Liver (tissue), 9 donors: ENCODE data around the gene SGF29. TPM values are rescaled to one million over a fixed set of nuclear protein-coding genes. Genes with fewer than 3 reads are reported as not detected.

ENCODE experiments used
- DNase-seq: peaks from one replicate; pipeline ENCODE4 v3.0.0-alpha.2; 2017; ENCODE audit warnings: low spot score
- H3K27ac ChIP-seq, 2 donors: one replicate each; pipeline ENCODE4 v1.7.0; 2013; ENCODE audit warnings: inconsistent platforms in 2 of 2, low read length in 2 of 2, control low read depth in 1 of 2, low read depth in 1 of 2, mild to moderate bottlenecking in 1 of 2
- H3K27me3 ChIP-seq, 4 donors: one replicate each; pipeline versions ENCODE4 v1.6.1 to v1.7.0; 2013; ENCODE audit warnings: low read length in 3 of 4, inconsistent platforms in 1 of 4, mild to moderate bottlenecking in 1 of 4, moderate library complexity in 1 of 4; ENCODE audit not compliant: control insufficient read depth in 4 of 4, insufficient read depth in 4 of 4
- H3K36me3 ChIP-seq, 4 donors: one replicate each; pipeline versions ENCODE4 v1.6.1 to v1.7.0; 2013; ENCODE audit warnings: low read length in 3 of 4, mild to moderate bottlenecking in 3 of 4, low read depth in 1 of 4, moderate library complexity in 1 of 4; ENCODE audit not compliant: control insufficient read depth in 4 of 4, insufficient read depth in 3 of 4
- H3K4me1 ChIP-seq, 4 donors: one replicate each; pipeline versions ENCODE4 v1.6.1 to v1.7.0; 2013; ENCODE audit warnings: low read length in 3 of 4, mild to moderate bottlenecking in 3 of 4, moderate library complexity in 1 of 4; ENCODE audit not compliant: control insufficient read depth in 4 of 4, insufficient read depth in 4 of 4
- H3K4me3 ChIP-seq, 3 donors: one replicate each; pipeline versions ENCODE4 v1.6.1 to v1.7.0; 2013; ENCODE audit warnings: low read length in 3 of 3, control low read depth in 1 of 3, low read depth in 1 of 3, mild to moderate bottlenecking in 1 of 3
- H3K9ac ChIP-seq, 2 donors: one replicate each; pipeline ENCODE4 v1.7.0; 2013; ENCODE audit warnings: low read length in 2 of 2, mild to moderate bottlenecking in 2 of 2, moderate library complexity in 2 of 2, control low read depth in 1 of 2, low read depth in 1 of 2
- H3K9me3 ChIP-seq, 4 donors: one replicate each; pipeline versions ENCODE4 v1.6.1 to v1.7.0; 2013; ENCODE audit warnings: low read length in 3 of 4; ENCODE audit not compliant: control insufficient read depth in 4 of 4
- EGR1 ChIP-seq, 2 donors: IDR thresholded peaks; 2 replicates each; pipeline ENCODE4 v1.6.1; 2016 to 2018; ENCODE audit warnings: antibody characterized with exemption in 2 of 2, low read depth in 2 of 2
- FOXA1 ChIP-seq: IDR thresholded peaks from 2 replicates; pipeline ENCODE4 v1.6.1; 2016; ENCODE audit warnings: antibody characterized with exemption
- FOXA2 ChIP-seq: IDR thresholded peaks from 2 replicates; pipeline ENCODE4 v1.6.1; 2016; ENCODE audit warnings: antibody characterized with exemption
- GABPA ChIP-seq, 2 donors: IDR thresholded peaks in 1 of 2; conservative IDR thresholded peaks in 1 of 2; 2 replicates each; pipeline ENCODE4 v1.6.1; 2016; ENCODE audit warnings: antibody characterized with exemption in 2 of 2, mild to moderate bottlenecking in 1 of 2, moderate library complexity in 1 of 2
- HNF4A ChIP-seq, 2 donors: conservative IDR thresholded peaks; 2 replicates each; pipeline ENCODE4 v1.6.1; 2016; ENCODE audit warnings: antibody characterized with exemption in 2 of 2, mild to moderate bottlenecking in 2 of 2
- HNF4G ChIP-seq: IDR thresholded peaks from 2 replicates; pipeline ENCODE4 v1.6.1; 2016; ENCODE audit warnings: antibody characterized with exemption
- JUND ChIP-seq, 2 donors: IDR thresholded peaks; 2 replicates each; pipeline ENCODE4 v1.6.1; 2016; ENCODE audit warnings: antibody characterized with exemption in 2 of 2
- NR2F2 ChIP-seq: IDR thresholded peaks from 2 replicates; pipeline ENCODE4 v1.6.1; 2016; ENCODE audit warnings: antibody characterized with exemption
- RAD21 ChIP-seq, 2 donors: IDR thresholded peaks; 2 replicates each; pipeline ENCODE4 v1.6.1; 2016; ENCODE audit warnings: antibody characterized with exemption in 2 of 2, mild to moderate bottlenecking in 2 of 2
- RXRA ChIP-seq, 2 donors: IDR thresholded peaks; 2 replicates each; pipeline ENCODE4 v1.6.1; 2017 to 2018; ENCODE audit warnings: antibody characterized with exemption in 2 of 2, mild to moderate bottlenecking in 1 of 2
- SP1 ChIP-seq: IDR thresholded peaks from 2 replicates; pipeline ENCODE4 v1.6.1; 2018; ENCODE audit warnings: antibody characterized with exemption, mild to moderate bottlenecking
- TAF1 ChIP-seq: conservative IDR thresholded peaks from 2 replicates; pipeline ENCODE4 v1.6.1; 2016; ENCODE audit warnings: antibody characterized with exemption, mild to moderate bottlenecking
- YY1 ChIP-seq: IDR thresholded peaks from 2 replicates; pipeline ENCODE4 v1.6.1; 2016; ENCODE audit warnings: antibody characterized with exemption, mild to moderate bottlenecking
- WGBS: extraction: QIAGEN DNeasy Blood & Tissue Kit; methylation state at CpG from one replicate; pipeline ENCODE4 v1.1.7; 2013; 5-methylcytosine and 5-hydroxymethylcytosine counted together
- polyA plus RNA-seq, 2 donors: library from polyadenylated mRNA; stranded (reverse) in 1 of 2; unstranded in 1 of 2; fragments of 200-250 nt in 1 of 2; fragments of >200 nt in 1 of 2; fragmentation: Nextera tagmentation in 1 of 2; extraction: Ambion mirVana in 1 of 2; gene quantifications; one replicate each; pipeline versions ENCODE4 v1.2.1 to v1.2.3, GENCODE V29; 2013 to 2015
- total RNA-seq, 2 donors: library from RNA; depleted of rRNA; stranded (reverse); fragments of >200 nt; gene quantifications; one replicate each; pipeline ENCODE4 v1.2.3, GENCODE V29; 2014
- TF ChIP-seq, protein P1 (sequence below): fragments of 150-350 bp; IDR thresholded peaks from 2 replicates; pipeline ENCODE4 v1.5.1; 2017; ENCODE audit warnings: improper control_type of control experiment, low read depth, low read length; ENCODE audit not compliant: missing input control
- TF ChIP-seq, protein P2 (sequence below): IDR thresholded peaks from 2 replicates; pipeline ENCODE4 v1.6.1; 2016; ENCODE audit warnings: antibody characterized with exemption
- TF ChIP-seq, protein P3 (sequence below): IDR thresholded peaks from 2 replicates; pipeline ENCODE4 v1.6.1; 2016; ENCODE audit warnings: antibody characterized with exemption
- TF ChIP-seq, protein P4 (sequence below): IDR thresholded peaks from 2 replicates; pipeline ENCODE4 v1.6.1; 2016; ENCODE audit warnings: antibody characterized with exemption, mild to moderate bottlenecking
- TF ChIP-seq, protein P5 (sequence below): IDR thresholded peaks from 2 replicates; pipeline ENCODE4 v1.6.1; 2016; ENCODE audit warnings: antibody characterized with exemption
- donor health status: healthy.
- donor health status: healthy.
- donor health status: healthy.
- donor health status: healthy.
- donor health status: healthy.

Gene SGF29
- total and polyA plus RNA-seq, 4 donors = 6.5 to 18.1 (median 10.5) TPM

DNA sequence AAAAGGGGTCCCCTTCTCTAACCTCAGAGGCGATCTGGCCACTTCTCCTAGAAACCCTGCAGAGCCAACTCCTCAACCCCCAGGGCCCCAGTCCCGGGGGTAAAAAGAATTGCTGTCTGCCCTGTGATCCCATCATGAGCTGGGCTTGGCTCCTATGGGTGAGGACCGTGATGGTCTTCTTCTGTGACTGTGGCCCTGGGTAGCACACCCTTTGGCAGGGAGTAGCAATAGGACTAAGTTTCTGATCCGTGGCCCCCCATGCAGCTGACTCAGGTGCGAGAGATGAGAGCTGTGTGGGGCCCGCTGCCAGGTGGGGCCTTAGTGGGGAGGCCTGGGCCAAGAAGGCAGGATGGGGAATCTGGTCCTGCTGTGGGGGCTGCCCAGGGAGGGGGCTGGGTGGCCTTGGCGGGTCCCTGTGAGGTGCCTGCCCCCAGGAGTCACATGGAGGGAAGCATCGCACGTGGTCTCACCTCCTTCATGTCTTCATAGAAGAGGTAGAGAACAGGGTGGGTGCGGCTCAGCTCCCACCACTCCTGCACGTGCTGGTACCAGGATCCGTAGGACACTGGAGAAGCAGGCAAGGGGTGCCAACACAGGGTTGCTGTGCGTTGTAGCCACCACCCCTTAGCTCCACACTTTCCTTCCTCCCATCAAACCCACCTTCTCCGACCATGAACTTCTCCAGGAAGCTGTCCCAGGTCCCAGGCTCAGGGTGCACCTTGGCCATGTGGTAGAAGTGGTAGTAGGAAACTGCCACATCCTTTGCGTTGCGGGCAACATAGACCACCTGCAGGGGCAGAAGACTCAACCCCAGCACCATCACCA, 52.8 kb downstream of the SGF29 start:
- Histone ChIP-seq H3K4me3 (no peak overlapping the region), H3K36me3 (peaks cover 3 to 16% (median 13%) of the 10 kb centered on the region in 4 donors), H3K27ac (no peak overlapping the region), H3K4me1 (peaks cover 5 to 32% (median 29%) of the 10 kb centered on the region in 4 donors), H3K9me3 (no peaks in the 10 kb centered on the region), H3K27me3 (no peaks in the 10 kb centered on the region), H3K9ac (no peak overlapping the region)
- 92% methylated on average over 16 of the region's 16 CpGs for WGBS
- TF ChIP-seq, protein P1, sequence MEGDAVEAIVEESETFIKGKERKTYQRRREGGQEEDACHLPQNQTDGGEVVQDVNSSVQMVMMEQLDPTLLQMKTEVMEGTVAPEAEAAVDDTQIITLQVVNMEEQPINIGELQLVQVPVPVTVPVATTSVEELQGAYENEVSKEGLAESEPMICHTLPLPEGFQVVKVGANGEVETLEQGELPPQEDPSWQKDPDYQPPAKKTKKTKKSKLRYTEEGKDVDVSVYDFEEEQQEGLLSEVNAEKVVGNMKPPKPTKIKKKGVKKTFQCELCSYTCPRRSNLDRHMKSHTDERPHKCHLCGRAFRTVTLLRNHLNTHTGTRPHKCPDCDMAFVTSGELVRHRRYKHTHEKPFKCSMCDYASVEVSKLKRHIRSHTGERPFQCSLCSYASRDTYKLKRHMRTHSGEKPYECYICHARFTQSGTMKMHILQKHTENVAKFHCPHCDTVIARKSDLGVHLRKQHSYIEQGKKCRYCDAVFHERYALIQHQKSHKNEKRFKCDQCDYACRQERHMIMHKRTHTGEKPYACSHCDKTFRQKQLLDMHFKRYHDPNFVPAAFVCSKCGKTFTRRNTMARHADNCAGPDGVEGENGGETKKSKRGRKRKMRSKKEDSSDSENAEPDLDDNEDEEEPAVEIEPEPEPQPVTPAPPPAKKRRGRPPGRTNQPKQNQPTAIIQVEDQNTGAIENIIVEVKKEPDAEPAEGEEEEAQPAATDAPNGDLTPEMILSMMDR = no peak
- TF ChIP-seq HNF4G (no peak), YY1 (no peak), RXRA (IDR thresholded peaks at IDR 0.05) (no peak), FOXA1 (no peak), JUND (IDR thresholded peaks at IDR 0.05) (no peak), HNF4A (conservative IDR thresholded peaks at IDR 0.05) (no peak), SP1 (no peak), RAD21 (IDR thresholded peaks at IDR 0.05) (no peak), GABPA (IDR thresholded peaks at IDR 0.05 in 1 of 2, conservative IDR thresholded peaks at IDR 0.05 in 1 of 2) (no peak), NR2F2 (no peak), FOXA2 (no peak), EGR1 (IDR thresholded peaks at IDR 0.05; ENCODE audit: low read depth in 2 of 2) (no peak), TAF1 (no peak)
- TF ChIP-seq, protein P2, sequence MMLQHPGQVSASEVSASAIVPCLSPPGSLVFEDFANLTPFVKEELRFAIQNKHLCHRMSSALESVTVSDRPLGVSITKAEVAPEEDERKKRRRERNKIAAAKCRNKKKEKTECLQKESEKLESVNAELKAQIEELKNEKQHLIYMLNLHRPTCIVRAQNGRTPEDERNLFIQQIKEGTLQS = no peak
- TF ChIP-seq, protein P3, sequence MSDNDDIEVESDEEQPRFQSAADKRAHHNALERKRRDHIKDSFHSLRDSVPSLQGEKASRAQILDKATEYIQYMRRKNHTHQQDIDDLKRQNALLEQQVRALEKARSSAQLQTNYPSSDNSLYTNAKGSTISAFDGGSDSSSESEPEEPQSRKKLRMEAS = no peak
- TF ChIP-seq, protein P4, sequence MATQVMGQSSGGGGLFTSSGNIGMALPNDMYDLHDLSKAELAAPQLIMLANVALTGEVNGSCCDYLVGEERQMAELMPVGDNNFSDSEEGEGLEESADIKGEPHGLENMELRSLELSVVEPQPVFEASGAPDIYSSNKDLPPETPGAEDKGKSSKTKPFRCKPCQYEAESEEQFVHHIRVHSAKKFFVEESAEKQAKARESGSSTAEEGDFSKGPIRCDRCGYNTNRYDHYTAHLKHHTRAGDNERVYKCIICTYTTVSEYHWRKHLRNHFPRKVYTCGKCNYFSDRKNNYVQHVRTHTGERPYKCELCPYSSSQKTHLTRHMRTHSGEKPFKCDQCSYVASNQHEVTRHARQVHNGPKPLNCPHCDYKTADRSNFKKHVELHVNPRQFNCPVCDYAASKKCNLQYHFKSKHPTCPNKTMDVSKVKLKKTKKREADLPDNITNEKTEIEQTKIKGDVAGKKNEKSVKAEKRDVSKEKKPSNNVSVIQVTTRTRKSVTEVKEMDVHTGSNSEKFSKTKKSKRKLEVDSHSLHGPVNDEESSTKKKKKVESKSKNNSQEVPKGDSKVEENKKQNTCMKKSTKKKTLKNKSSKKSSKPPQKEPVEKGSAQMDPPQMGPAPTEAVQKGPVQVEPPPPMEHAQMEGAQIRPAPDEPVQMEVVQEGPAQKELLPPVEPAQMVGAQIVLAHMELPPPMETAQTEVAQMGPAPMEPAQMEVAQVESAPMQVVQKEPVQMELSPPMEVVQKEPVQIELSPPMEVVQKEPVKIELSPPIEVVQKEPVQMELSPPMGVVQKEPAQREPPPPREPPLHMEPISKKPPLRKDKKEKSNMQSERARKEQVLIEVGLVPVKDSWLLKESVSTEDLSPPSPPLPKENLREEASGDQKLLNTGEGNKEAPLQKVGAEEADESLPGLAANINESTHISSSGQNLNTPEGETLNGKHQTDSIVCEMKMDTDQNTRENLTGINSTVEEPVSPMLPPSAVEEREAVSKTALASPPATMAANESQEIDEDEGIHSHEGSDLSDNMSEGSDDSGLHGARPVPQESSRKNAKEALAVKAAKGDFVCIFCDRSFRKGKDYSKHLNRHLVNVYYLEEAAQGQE = no peak
- TF ChIP-seq, protein P5, sequence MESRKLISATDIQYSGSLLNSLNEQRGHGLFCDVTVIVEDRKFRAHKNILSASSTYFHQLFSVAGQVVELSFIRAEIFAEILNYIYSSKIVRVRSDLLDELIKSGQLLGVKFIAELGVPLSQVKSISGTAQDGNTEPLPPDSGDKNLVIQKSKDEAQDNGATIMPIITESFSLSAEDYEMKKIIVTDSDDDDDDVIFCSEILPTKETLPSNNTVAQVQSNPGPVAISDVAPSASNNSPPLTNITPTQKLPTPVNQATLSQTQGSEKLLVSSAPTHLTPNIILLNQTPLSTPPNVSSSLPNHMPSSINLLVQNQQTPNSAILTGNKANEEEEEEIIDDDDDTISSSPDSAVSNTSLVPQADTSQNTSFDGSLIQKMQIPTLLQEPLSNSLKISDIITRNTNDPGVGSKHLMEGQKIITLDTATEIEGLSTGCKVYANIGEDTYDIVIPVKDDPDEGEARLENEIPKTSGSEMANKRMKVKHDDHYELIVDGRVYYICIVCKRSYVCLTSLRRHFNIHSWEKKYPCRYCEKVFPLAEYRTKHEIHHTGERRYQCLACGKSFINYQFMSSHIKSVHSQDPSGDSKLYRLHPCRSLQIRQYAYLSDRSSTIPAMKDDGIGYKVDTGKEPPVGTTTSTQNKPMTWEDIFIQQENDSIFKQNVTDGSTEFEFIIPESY = no peak
- no peak for DNase-seq
